GM23338 (cell line): Measurements from ENCODE around the gene SCN9A.

ENCODE experiments used
- CREB1 ChIP-seq: fragments of 250-450 bp; sonication (Bioruptor Pico); IDR thresholded peaks from 2 replicates; pipeline ENCODE4 v1.5.0; 2020; ENCODE audit warnings: low read depth, mild to moderate bottlenecking, moderate library complexity
- CTCF ChIP-seq, 2 experiments: fragments of 200-600 bp in 1 of 2; sonication (generic) in 1 of 2; conservative IDR thresholded peaks; 2 replicates each; pipeline versions ENCODE4 v1.5.1 to v1.6.1; 2016 to 2017; ENCODE audit warnings: antibody characterized with exemption in 2 of 2, low read depth in 2 of 2, mild to moderate bottlenecking in 2 of 2, moderate library complexity in 1 of 2
- ETS1 ChIP-seq: IDR thresholded peaks from 2 replicates; pipeline ENCODE4 v1.6.1; 2016; ENCODE audit warnings: antibody characterized with exemption
- EZH2 ChIP-seq: fragments of 200-600 bp; sonication (generic); IDR thresholded peaks from one replicate; pipeline ENCODE4 v1.8.0; 2017; ENCODE audit warnings: antibody characterized with exemption, mild to moderate bottlenecking, low read depth; ENCODE audit not compliant: unreplicated experiment
- EZH2phosphoT487 ChIP-seq: fragments of 200-600 bp; sonication (generic); IDR thresholded peaks from one replicate; pipeline ENCODE4 v1.8.1; 2018; ENCODE audit warnings: antibody characterized with exemption; ENCODE audit not compliant: unreplicated experiment
- JUNB ChIP-seq: IDR thresholded peaks from one replicate; pipeline ENCODE4 v1.6.1; 2016; ENCODE audit warnings: antibody characterized with exemption; ENCODE audit not compliant: unreplicated experiment
- POLR2AphosphoS5 ChIP-seq: IDR thresholded peaks from 2 replicates; pipeline ENCODE4 v1.6.1; 2016; ENCODE audit warnings: antibody characterized with exemption, low read depth
- REST ChIP-seq: IDR thresholded peaks from one replicate; pipeline ENCODE4 v1.6.1; 2018; ENCODE audit warnings: antibody characterized with exemption; ENCODE audit not compliant: unreplicated experiment
- STAT1 ChIP-seq: IDR thresholded peaks from one replicate; pipeline ENCODE4 v1.6.1; 2016; ENCODE audit warnings: antibody characterized with exemption; ENCODE audit not compliant: unreplicated experiment
- ZNF114 ChIP-seq: fragments of 250-450 bp; sonication (Bioruptor Pico); IDR thresholded peaks from 2 replicates; pipeline ENCODE4 v1.5.0; 2020; ENCODE audit warnings: mild to moderate bottlenecking, moderate library complexity
- ZNF331 ChIP-seq: fragments of 250-450 bp; sonication (Bioruptor Pico); IDR thresholded peaks from 2 replicates; pipeline ENCODE4 v1.5.0; 2020; ENCODE audit warnings: low read depth, mild to moderate bottlenecking, moderate library complexity

GRCh38 chr2:166284359-166284758 lies 91.4 kb downstream of the SCN9A start:
- no peak for TF ChIP-seq EZH2phosphoT487
- TF ChIP-seq EZH2: no peak
- TF ChIP-seq CTCF (conservative IDR thresholded peaks at IDR 0.05; ENCODE audit: low read depth in 2 of 2): no peak
- no peak for TF ChIP-seq CREB1 (CRISPR knock-in tag)
- TF ChIP-seq ETS1: no peak
- TF ChIP-seq POLR2AphosphoS5: no peak
- TF ChIP-seq REST: no peak
- TF ChIP-seq JUNB: no peak
- no peak for TF ChIP-seq ZNF331 (CRISPR knock-in tag)
- TF ChIP-seq STAT1: no peak
- no peak for TF ChIP-seq ZNF114 (CRISPR knock-in tag)
